HepG2 (cell line): ENCODE measurements around the gene BPHL. TPM values are rescaled to one million over a fixed set of nuclear protein-coding genes. Genes with fewer than 3 reads are reported as not detected.

Experiments
- ARID4A ChIP-seq: sonication (generic); formaldehyde crosslinking; IDR thresholded peaks from 2 replicates; pipeline ENCODE4 v1.5.0; 2020; ENCODE audit warnings: mild to moderate bottlenecking, missing genetic modification reagents, borderline replicate concordance
- ARID5B ChIP-seq: IDR thresholded peaks from 2 replicates; pipeline ENCODE4 v1.4.0; 2020; ENCODE audit warnings: mild to moderate bottlenecking, missing genetic modification reagents
- CEBPG ChIP-seq: IDR thresholded peaks from 2 replicates; pipeline ENCODE4 v1.6.1; 2016
- HNF1A ChIP-seq, 2 experiments: sonication (generic) in 1 of 2; formaldehyde crosslinking in 1 of 2; IDR thresholded peaks; 2 replicates each; pipeline versions ENCODE4 v1.4.0 to v1.6.1; 2016 to 2020; ENCODE audit warnings: borderline replicate concordance in 1 of 2, low read depth in 1 of 2, mild to moderate bottlenecking in 1 of 2, missing genetic modification reagents in 1 of 2
- IRF2 ChIP-seq: IDR thresholded peaks from 2 replicates; pipeline ENCODE4 v1.6.1; 2018; ENCODE audit warnings: missing genetic modification reagents, missing compliant biosample characterization
- MAFF ChIP-seq: IDR thresholded peaks from 2 replicates; pipeline ENCODE4 v1.6.1; 2011; ENCODE audit warnings: low read depth, low read length, improper control_type of control experiment
- ZFP91 ChIP-seq: sonication (generic); formaldehyde crosslinking; IDR thresholded peaks from 2 replicates; pipeline ENCODE4 v1.9.0; 2022; ENCODE audit warnings: missing genetic modification reagents, mild to moderate bottlenecking, borderline replicate concordance
- ZNF337 ChIP-seq: sonication (generic); formaldehyde crosslinking; IDR thresholded peaks from 2 replicates; pipeline ENCODE4 v1.5.1; 2020; ENCODE audit warnings: missing genetic modification reagents, low read depth, mild to moderate bottlenecking, borderline replicate concordance
- ZNF558 ChIP-seq: sonication (generic); formaldehyde crosslinking; IDR thresholded peaks from 2 replicates; pipeline ENCODE4 v1.9.0; 2022; ENCODE audit warnings: mild to moderate bottlenecking, missing genetic modification reagents, borderline replicate concordance
- ZNF770 ChIP-seq: sonication (generic); formaldehyde crosslinking; IDR thresholded peaks from 2 replicates; pipeline ENCODE4 v1.5.0; 2020; ENCODE audit warnings: mild to moderate bottlenecking, missing genetic modification reagents
- ZNF775 ChIP-seq: sonication (generic); formaldehyde crosslinking; IDR thresholded peaks from 2 replicates; pipeline ENCODE4 v1.4.0; 2020; ENCODE audit warnings: missing genetic modification reagents, mild to moderate bottlenecking, moderate library complexity, borderline replicate concordance
- polyA plus RNA-seq, 8 experiments: library from polyadenylated mRNA; depleted of rRNA in 3 of 8; stranded (reverse) in 7 of 8; unstranded in 1 of 8; fragments of >200 nt; fragmentation: Illumina TruSeq in 4 of 8; extraction: Trizol in 4 of 8; gene quantifications; 2 replicates each; pipeline versions ENCODE4 v1.2.1 to v1.2.3, GENCODE V29; 2011 to 2016; ENCODE audit warnings: low read depth in 4 of 8, missing spikeins in 1 of 8, mixed read lengths in 1 of 8; ENCODE audit not compliant: insufficient read depth in 1 of 8
- total RNA-seq, 5 experiments: library from RNA; depleted of rRNA; stranded (reverse); fragments of >200 nt; fragmentation: Illumina TruSeq; extraction: Trizol; gene quantifications; 2 replicates each; pipeline ENCODE4 v1.2.3, GENCODE V29; 2016; ENCODE audit warnings: low read depth in 1 of 5

The BPHL gene
- total and polyA plus RNA-seq, 2 of the 13 experiments (the other 11 are each of a cell fraction or from before 2014, with no cell fraction given), result 37.8 to 39.5 TPM

GRCh38 chr6:3135668-3136291 is 17.3 kb downstream of the BPHL start (continued):
- TF ChIP-seq ZNF775 (CRISPR knock-in tag), result no peak
- TF ChIP-seq MAFF, result no peak
- no peak for TF ChIP-seq HNF1A (IDR thresholded peaks at IDR 0.05; ENCODE audit: low read depth)
- no peak for TF ChIP-seq HNF1A (CRISPR knock-in tag; IDR thresholded peaks at IDR 0.05; ENCODE audit: borderline replicate concordance)
- no peak for TF ChIP-seq CEBPG
- TF ChIP-seq ARID4A (CRISPR knock-in tag), result 0 out of 2 replicates have a peak, but pooled peaks have one; percentile 53
- no peak for TF ChIP-seq ZFP91 (CRISPR knock-in tag)
- TF ChIP-seq IRF2 (CRISPR knock-in tag), result peak; percentile 56
- no peak for TF ChIP-seq ZNF337 (CRISPR knock-in tag)
- TF ChIP-seq ZNF558 (CRISPR knock-in tag), result no peak
- TF ChIP-seq ZNF770 (CRISPR knock-in tag), result no peak
- TF ChIP-seq ARID5B, result peak; percentile 83
